AG09319 (cell line): ENCODE measurements around the gene TICRR.

ENCODE experiments used
- DNase-seq: peaks from one replicate; pipeline ENCODE4 v3.0.0-alpha.2; 2010; ENCODE audit warnings: low read depth; ENCODE audit errors: extremely low read depth
- CTCF ChIP-seq: IDR thresholded peaks from 2 replicates; pipeline ENCODE4 v1.5.1; 2011; ENCODE audit warnings: low read depth, mild to moderate bottlenecking, inconsistent platforms, low read length, moderate library complexity

The TICRR gene

DNA sequence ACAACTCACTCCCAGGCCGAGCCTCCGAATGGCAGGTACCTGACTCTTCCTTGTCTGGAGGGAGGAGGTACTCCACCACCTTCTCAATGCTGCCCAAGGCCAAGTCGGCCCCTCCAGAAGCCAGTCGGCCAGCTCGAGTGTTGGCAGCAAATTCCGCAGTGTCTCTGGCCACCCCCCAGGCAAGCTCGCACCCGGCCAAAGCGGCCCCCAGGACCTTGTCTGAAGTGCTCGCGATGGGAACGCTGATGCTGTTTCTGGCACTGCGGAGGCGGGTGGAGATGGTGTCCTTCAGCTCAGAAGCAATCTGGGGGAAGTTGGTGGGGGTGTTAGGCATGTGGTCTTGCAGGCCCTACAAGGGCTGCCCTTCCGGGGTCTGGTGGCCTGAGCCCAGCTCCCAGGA lies 94.7 kb downstream of the TICRR start:
- DNase-seq, result no peak
- no peak for TF ChIP-seq CTCF

DNA sequence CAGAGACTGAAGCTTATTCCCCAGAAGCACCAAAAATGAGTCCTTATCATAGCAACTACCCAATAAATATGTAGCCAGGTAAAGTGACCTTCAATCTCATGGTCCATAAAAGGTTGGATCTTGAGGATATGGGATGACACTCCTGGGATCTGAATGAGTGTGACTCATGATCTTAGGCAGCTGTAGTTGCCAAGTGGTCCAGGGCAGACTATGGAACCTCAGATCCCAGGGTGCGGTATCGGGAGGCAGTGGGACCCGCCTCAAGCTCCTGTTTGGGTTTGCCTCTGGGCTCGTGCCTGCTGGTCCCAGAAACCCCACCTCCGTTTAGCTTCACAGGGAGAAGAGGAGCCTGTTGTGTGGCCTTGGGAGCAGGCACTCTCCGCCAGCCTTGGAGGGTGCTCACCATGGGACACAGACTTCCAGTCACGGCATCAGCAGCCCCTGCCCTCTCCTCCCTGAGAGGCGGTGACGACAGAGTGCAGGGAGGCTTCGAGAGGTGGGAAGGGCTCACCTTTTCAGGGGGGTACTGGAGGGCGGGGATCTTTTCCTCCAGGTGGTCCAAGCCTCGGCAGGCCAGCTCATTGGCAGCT lies 95.8 kb downstream of the TICRR start:
- no peak for DNase-seq
- TF ChIP-seq CTCF, result no peak

GRCh38 chr15:89671687-89672086 lies 96.4 kb downstream of the TICRR start:
- no peak for TF ChIP-seq CTCF
- DNase-seq, result no peak

DNA sequence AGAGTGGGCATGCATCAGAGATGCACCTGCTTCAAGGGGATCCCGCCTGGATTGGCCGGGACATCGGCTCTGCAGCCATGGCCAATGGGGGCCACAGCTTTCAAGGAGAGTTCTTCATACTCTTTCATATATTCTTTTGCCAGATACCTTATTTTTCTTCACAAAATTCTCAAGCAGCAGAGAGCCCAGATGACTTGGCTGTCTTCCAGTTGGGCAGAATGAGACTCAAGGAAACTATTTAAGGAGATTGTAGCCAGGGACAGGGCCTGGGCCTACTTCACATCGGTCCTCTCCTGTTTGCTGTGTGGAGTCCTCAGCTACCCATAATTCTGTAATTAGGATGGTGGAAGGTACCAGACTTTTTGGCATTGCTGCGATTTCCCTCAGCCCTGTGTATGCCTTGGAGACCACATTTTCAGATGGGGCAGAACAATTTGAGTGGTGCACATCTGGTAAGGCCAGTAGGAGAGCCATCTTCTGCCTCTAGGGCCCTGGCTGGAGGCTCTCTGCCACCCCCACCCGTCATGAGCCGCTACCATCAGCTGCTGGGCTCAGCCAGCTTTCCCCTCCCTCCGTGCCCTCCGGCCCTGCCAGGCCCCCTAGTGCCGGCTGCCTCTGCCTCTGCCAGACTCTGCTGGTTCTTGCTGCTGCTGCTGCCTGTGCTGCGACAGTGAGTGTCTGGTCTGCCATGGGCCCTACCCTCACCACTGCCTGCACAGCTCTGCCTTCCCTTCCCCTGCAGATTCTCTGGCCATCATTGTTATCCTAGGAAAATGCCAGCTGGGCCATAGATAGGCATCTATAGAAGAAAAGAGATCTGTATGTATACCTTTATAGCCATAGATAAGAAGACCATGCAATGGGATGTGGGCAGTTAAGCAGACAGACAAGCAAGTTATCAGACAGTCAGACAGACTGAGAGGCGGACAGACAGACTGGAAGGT lies 97.2 kb downstream of the TICRR start:
- TF ChIP-seq CTCF, result no peak
- no peak for DNase-seq

DNA sequence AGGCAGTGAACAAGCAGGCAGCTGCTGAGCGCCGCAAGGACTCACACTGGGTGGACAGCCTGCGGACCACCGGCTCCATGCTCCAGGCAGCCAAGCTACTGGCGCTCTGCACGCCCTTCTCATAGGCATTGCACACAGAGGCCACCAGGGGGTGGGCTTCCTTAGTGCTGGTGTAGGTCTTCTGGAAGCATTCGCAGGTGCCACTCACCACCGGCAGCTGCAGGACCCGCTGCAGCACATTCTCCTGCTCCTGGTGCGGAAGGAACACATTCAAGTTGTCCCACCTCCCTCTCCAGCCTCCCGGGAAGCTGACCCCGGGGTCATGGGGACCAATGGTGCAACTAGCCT lies 97.9 kb downstream of the TICRR start:
- DNase-seq, result no peak
- peak; percentile 17 for TF ChIP-seq CTCF

DNA sequence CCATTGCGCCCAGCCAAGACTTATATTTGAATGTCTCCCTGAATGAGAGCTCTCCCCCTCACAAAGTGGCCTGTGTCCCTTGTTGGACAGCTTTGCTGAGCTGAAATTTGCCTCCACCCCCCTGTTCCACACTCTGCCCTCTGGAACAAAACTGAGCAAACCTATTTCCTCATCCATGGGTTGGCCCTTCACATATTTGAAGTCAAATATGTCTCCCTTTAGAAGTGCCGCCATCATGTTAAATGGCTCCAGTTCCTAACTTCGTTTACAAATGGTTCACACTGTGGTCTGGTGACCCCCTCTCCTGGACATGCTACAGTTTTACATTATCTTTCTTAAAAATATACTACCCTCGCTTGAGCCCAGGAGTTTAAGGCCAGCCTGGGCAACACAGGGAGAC lies 99.3 kb downstream of the TICRR start:
- no peak for DNase-seq
- no peak for TF ChIP-seq CTCF

- no peak for TF ChIP-seq CTCF
- no peak for DNase-seq
Observed at GRCh38 chr15:89675606-89676005, 100.3 kb downstream of the TICRR start.
